ENCODE results near the gene MTCL3.

The MTCL3 gene

GRCh38 chr6:127515234-127515793 is 3.8 kb downstream of the MTCL3 start:
- DNase-seq (ENCODE audit: low spot score), result peak; percentile 5

- no peak for DNase-seq (ENCODE audit: low spot score)
These were observed 4.3 kb downstream of the MTCL3 start for GRCh38 chr6:127514773-127515227.

- DNase-seq (ENCODE audit: low spot score), result no peak
These were observed 4.9 kb downstream of the MTCL3 start for GRCh38 chr6:127514179-127514772.

GRCh38 chr6:127513425-127513824 is 5.7 kb downstream of the MTCL3 start:
- DNase-seq (ENCODE audit: low spot score), result no peak

GRCh38 chr6:127510876-127511275 is 8.3 kb downstream of the MTCL3 start:
- no peak for DNase-seq (ENCODE audit: low spot score)

- DNase-seq (ENCODE audit: low spot score), result no peak
These were observed 12.2 kb downstream of the MTCL3 start for GRCh38 chr6:127506894-127507293.

- no peak for DNase-seq (ENCODE audit: low spot score)
These were observed 16.1 kb downstream of the MTCL3 start for GRCh38 chr6:127503022-127503421.

GRCh38 chr6:127497410-127497809 is 21.7 kb downstream of the MTCL3 start:
- no peak for DNase-seq (ENCODE audit: low spot score)

GRCh38 chr6:127496471-127496870 is 22.7 kb downstream of the MTCL3 start:
- DNase-seq (ENCODE audit: low spot score), result no peak

GRCh38 chr6:127494240-127494767 is 24.8 kb downstream of the MTCL3 start:
- no peak for DNase-seq (ENCODE audit: low spot score)

GRCh38 chr6:127489248-127489647 is 29.9 kb downstream of the MTCL3 start:
- no peak for DNase-seq (ENCODE audit: low spot score)

GRCh38 chr6:127486934-127487333 is 32.2 kb downstream of the MTCL3 start:
- no peak for DNase-seq (ENCODE audit: low spot score)

- peak; percentile 34 for DNase-seq (ENCODE audit: low spot score)
These were observed 34.8 kb downstream of the MTCL3 start for GRCh38 chr6:127484212-127484863.

- no peak for DNase-seq (ENCODE audit: low spot score)
These were observed 35.6 kb downstream of the MTCL3 start for GRCh38 chr6:127483399-127484055.

GRCh38 chr6:127482325-127482724 is 36.8 kb downstream of the MTCL3 start:
- no peak for DNase-seq (ENCODE audit: low spot score)

- DNase-seq (ENCODE audit: low spot score), result peak; percentile 46
These were observed 37.5 kb downstream of the MTCL3 start for GRCh38 chr6:127481628-127482027.

GRCh38 chr6:127481111-127481510 is 38.0 kb downstream of the MTCL3 start:
- DNase-seq (ENCODE audit: low spot score), result no peak

- DNase-seq (ENCODE audit: low spot score), result no peak
These were observed 41.5 kb downstream of the MTCL3 start for GRCh38 chr6:127477658-127478057.

- no peak for DNase-seq (ENCODE audit: low spot score)
These were observed 43.3 kb downstream of the MTCL3 start for GRCh38 chr6:127475823-127476176.

- no peak for DNase-seq (ENCODE audit: low spot score)
These were observed 43.9 kb downstream of the MTCL3 start for GRCh38 chr6:127475135-127475822.

- DNase-seq (ENCODE audit: low spot score), result no peak
These were observed 47.5 kb downstream of the MTCL3 start for GRCh38 chr6:127471379-127472255.
